ENCODE results near the gene FPGS. TPM values are rescaled to one million over a fixed set of nuclear protein-coding genes. Genes with fewer than 3 reads are reported as not detected.

Gene FPGS
- total RNA-seq, 4 donors from 2014 or later: 87.1 to 167 (median 99.5) TPM

GRCh38 chr9:127772603-127773002 is 30.1 kb upstream of the FPGS start:
- no peak for DNase-seq (ENCODE audit: low spot score)
- ATAC-seq (ENCODE audit: low FRiP score): no peak
- TF ChIP-seq CTCF (IDR thresholded peaks at IDR 0.05): no peak

GRCh38 chr9:127773272-127773671 is 29.4 kb upstream of the FPGS start:
- DNase-seq (ENCODE audit: low spot score) (no peak), ATAC-seq (ENCODE audit: low FRiP score) (no peak)
- TF ChIP-seq CTCF (IDR thresholded peaks at IDR 0.05): no peak

DNA sequence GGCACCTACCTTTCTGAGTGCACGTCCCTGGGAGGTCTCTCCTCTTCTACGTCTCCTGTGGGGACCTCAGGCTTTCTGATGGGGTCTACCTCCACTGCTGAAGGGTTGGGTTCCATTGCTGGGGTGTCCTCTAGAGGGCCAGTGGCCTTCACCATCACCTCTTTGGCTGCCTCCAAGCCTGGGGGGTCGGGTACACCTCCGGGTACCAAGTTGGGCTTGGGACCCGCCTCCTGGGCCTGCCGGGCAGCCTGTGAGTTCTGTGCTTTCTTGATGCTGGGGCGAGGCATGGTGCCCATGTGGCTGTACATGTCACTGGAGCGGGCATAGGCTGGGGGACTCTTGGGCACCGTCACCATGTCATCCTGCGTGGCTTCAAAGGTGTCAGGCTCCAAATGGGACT is 28.7 kb upstream of the FPGS start:
- DNase-seq (ENCODE audit: low spot score) (no peak), ATAC-seq (ENCODE audit: low FRiP score) (no peak)
- no peak for TF ChIP-seq CTCF (IDR thresholded peaks at IDR 0.05)

DNA sequence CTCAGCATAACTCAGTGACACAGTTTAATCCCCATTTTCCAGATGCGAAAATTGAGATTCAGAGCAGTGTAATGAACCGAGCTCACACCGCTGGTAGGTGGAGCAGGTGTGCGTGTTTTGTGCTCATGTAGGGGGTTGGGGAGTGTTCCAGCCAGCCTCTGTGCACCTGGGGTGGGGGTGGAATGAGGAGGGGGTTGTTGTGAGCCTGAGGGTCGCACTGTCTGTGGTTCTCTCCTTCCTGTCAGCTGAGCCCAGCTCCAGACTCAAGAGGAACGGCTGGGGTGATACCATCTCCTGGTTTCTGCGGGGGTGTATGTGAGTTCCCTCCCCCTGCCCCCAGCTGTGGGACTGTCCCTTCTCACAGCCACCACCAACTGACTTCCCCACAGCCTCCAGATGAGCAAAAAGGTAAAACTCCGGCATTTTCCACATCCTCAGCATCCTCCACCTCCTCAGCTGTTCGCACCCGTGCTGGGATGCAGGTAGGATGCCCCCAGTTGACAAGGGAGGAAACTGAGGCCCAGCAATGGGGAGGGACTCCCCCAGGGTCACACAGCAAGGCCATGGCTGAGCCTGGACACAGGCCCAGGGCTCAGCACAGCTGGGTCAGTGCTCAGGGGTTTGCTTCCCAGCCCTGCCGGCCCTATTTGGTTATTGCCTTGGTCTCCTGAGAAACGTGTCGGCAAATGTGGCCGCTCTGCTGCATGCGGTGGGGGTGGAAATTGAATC is 26.3 kb upstream of the FPGS start:
- DNase-seq (ENCODE audit: low spot score) (no peak), ATAC-seq (ENCODE audit: low FRiP score) (no peak)
- TF ChIP-seq CTCF (IDR thresholded peaks at IDR 0.05): no peak

DNA sequence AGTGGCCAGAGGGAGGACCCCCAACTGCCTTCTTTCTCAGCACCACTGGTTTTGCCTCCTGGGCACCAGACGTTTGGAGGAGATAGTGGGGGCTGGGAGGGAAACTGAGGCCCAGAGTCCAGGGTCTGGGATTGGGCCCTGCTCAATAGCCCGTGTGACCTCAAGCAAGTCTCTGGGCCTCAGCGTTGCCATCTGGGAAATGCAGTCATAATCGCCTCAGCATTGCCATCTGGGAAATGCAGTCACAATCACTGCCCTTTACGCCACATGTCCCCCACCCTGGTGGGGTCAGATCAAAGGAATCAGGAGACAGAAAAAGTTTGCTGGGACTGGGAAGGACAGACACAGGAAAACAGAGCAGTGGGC is 25.8 kb upstream of the FPGS start:
- no peak for ATAC-seq (ENCODE audit: low FRiP score)
- no peak for DNase-seq (ENCODE audit: low spot score)
- no peak for TF ChIP-seq CTCF (IDR thresholded peaks at IDR 0.05)

DNA sequence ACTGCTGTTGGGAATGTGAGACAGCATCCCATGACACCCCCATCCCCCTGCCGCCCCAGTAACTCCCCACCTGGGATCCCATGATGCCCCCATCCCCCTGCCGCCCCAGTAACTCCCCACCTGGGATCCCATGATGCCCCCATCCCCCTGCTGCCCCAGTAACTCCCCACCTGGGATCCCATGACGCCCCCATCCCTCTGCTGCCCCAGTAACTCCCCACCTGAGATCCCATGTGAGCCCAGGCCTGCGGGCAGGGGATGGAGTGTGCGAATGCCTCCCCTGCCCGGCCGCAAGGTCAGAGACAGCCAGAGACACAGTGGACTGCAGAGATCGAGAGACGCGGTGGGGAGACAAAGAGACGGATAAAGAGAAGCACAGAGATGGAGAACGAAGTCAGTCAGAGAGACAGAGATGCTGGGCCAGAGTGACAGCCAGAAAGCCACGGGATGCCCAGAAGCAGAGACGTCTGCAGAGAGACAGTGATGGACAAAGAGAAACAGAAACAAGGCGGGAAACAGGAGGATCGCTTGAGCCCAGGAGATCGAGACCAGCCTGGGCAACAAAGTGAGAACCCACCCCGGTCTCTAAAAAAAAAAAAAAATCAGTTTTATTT is 25.2 kb upstream of the FPGS start:
- ATAC-seq (ENCODE audit: low FRiP score): no peak
- DNase-seq (ENCODE audit: low spot score): no peak
- no peak for TF ChIP-seq CTCF (IDR thresholded peaks at IDR 0.05)

Measured in omental fat pad (tissue), 4 donors.